HG03520 (cell line): ENCODE measurements around the gene C8G.

Experiments
- ATAC-seq: cut with Tn5 transposase; IDR thresholded peaks from one replicate; pipeline ENCODE4 v1.9.1; 2021; ENCODE audit warnings: mild to moderate bottlenecking, moderate library complexity; ENCODE audit not compliant: unreplicated experiment

The C8G gene

GRCh38 chr9:136952876-136953770, 8.1 kb downstream of the C8G start:
- no peak for ATAC-seq

GRCh38 chr9:136953771-136954269, 8.8 kb downstream of the C8G start:
- ATAC-seq = no peak

GRCh38 chr9:136954270-136955083, 9.4 kb downstream of the C8G start:
- ATAC-seq = no peak

GRCh38 chr9:136955202-136955942, 10.3 kb downstream of the C8G start:
- ATAC-seq = no peak

- no peak for ATAC-seq
These were observed 10.9 kb downstream of the C8G start for GRCh38 chr9:136955943-136956335.

GRCh38 chr9:136956604-136957003, 11.6 kb downstream of the C8G start:
- no peak for ATAC-seq

GRCh38 chr9:136957461-136957860, 12.4 kb downstream of the C8G start:
- no peak for ATAC-seq

GRCh38 chr9:136957901-136958300, 12.9 kb downstream of the C8G start:
- ATAC-seq = no peak

- ATAC-seq = no peak
These were observed 13.4 kb downstream of the C8G start for GRCh38 chr9:136958473-136958872.

- no peak for ATAC-seq
These were observed 14.1 kb downstream of the C8G start for GRCh38 chr9:136958898-136959850.

- ATAC-seq = no peak
These were observed 15.3 kb downstream of the C8G start for GRCh38 chr9:136960212-136960937.

GRCh38 chr9:136960938-136961275, 15.9 kb downstream of the C8G start:
- no peak for ATAC-seq

GRCh38 chr9:136961279-136962065, 16.4 kb downstream of the C8G start:
- ATAC-seq = no peak

GRCh38 chr9:136962163-136962562, 17.1 kb downstream of the C8G start:
- ATAC-seq = no peak

GRCh38 chr9:136962701-136963248, 17.7 kb downstream of the C8G start:
- ATAC-seq = no peak

GRCh38 chr9:136963341-136963740, 18.3 kb downstream of the C8G start:
- no peak for ATAC-seq

GRCh38 chr9:136963751-136964150, 18.7 kb downstream of the C8G start:
- ATAC-seq = no peak

- no peak for ATAC-seq
These were observed 19.2 kb downstream of the C8G start for GRCh38 chr9:136964171-136964689.
